ENCODE data around the gene NAP1L1.

The NAP1L1 gene

GRCh38 chr12:76083246-76083903 lies 1.1 kb downstream of the NAP1L1 start:
- DNase-seq = no peak

GRCh38 chr12:76081909-76082308 lies 2.6 kb downstream of the NAP1L1 start:
- DNase-seq = no peak

GRCh38 chr12:76080729-76081415 lies 3.6 kb downstream of the NAP1L1 start:
- DNase-seq = no peak

GRCh38 chr12:76080017-76080728 lies 4.3 kb downstream of the NAP1L1 start:
- no peak for DNase-seq

GRCh38 chr12:76078748-76079147 lies 5.7 kb downstream of the NAP1L1 start:
- DNase-seq = no peak

GRCh38 chr12:76075448-76075847 lies 9.0 kb downstream of the NAP1L1 start:
- no peak for DNase-seq

GRCh38 chr12:76074701-76075336 lies 9.7 kb downstream of the NAP1L1 start:
- DNase-seq = no peak

- DNase-seq = no peak
Observed at GRCh38 chr12:76073561-76073960, 10.9 kb downstream of the NAP1L1 start.

- no peak for DNase-seq
Observed at GRCh38 chr12:76072568-76072967, 11.9 kb downstream of the NAP1L1 start.

- no peak for DNase-seq
Observed at GRCh38 chr12:76069339-76069738, 15.1 kb downstream of the NAP1L1 start.

- no peak for DNase-seq
Observed at GRCh38 chr12:76065917-76066316, 18.6 kb downstream of the NAP1L1 start.

- DNase-seq = no peak
Observed at GRCh38 chr12:76064904-76065303, 19.6 kb downstream of the NAP1L1 start.

- no peak for DNase-seq
Observed at GRCh38 chr12:76060111-76060510, 24.4 kb downstream of the NAP1L1 start.

GRCh38 chr12:76057326-76057725 lies 27.2 kb downstream of the NAP1L1 start:
- DNase-seq = no peak

GRCh38 chr12:76055393-76055792 lies 29.1 kb downstream of the NAP1L1 start:
- DNase-seq = no peak

GRCh38 chr12:76049575-76050251 lies 34.8 kb downstream of the NAP1L1 start:
- no peak for DNase-seq

- DNase-seq = no peak
Observed at GRCh38 chr12:76047742-76048141, 36.7 kb downstream of the NAP1L1 start.

GRCh38 chr12:76047060-76047459 lies 37.4 kb downstream of the NAP1L1 start:
- no peak for DNase-seq

GRCh38 chr12:76043377-76043776 lies 41.1 kb downstream of the NAP1L1 start:
- DNase-seq = no peak

GRCh38 chr12:76042147-76042546 lies 42.3 kb downstream of the NAP1L1 start:
- DNase-seq = no peak

- no peak for DNase-seq
Observed at GRCh38 chr12:76041406-76041805, 43.1 kb downstream of the NAP1L1 start.

GRCh38 chr12:76040461-76040860 lies 44.0 kb downstream of the NAP1L1 start:
- DNase-seq = no peak

- DNase-seq = no peak
Observed at GRCh38 chr12:76038176-76038575, 46.3 kb downstream of the NAP1L1 start.

All from effector CD8-positive, alpha-beta T cell (primary cell).